ENCODE results near the gene ETNK1.

Gene ETNK1

GRCh38 chr12:22668441-22668840 lies 43.5 kb downstream of the ETNK1 start:
- Histone ChIP-seq H3K9me3 (ENCODE audit: control insufficient read depth, insufficient read depth, low read length) (no peaks in the 10 kb centered on the region), H3K4me3 (ENCODE audit: low read depth, low read length) (no peak overlapping the region), H3K36me3 (ENCODE audit: control insufficient read depth, insufficient read depth, low read length) (no peaks in the 10 kb centered on the region)

GRCh38 chr12:22670762-22671161 lies 45.8 kb downstream of the ETNK1 start:
- Histone ChIP-seq H3K9me3 (ENCODE audit: control insufficient read depth, insufficient read depth, low read length) (no peaks in the 10 kb centered on the region), H3K36me3 (ENCODE audit: control insufficient read depth, insufficient read depth, low read length) (no peaks in the 10 kb centered on the region)

More at GRCh38 chr12:22668441-22668840, 43.5 kb downstream of the ETNK1 start:
- no peaks in the 10 kb centered on the region for H3K4me1 ChIP-seq (ENCODE audit: control insufficient read depth, insufficient read depth, low read length)
- H3K9ac ChIP-seq (ENCODE audit: low read depth, low read length): no peak overlapping the region
- no peaks in the 10 kb centered on the region for H3K27me3 ChIP-seq (ENCODE audit: control insufficient read depth, insufficient read depth, low read length)

GRCh38 chr12:22672951-22673350 lies 48.0 kb downstream of the ETNK1 start:
- H3K9me3 ChIP-seq (ENCODE audit: control insufficient read depth, insufficient read depth, low read length): no peaks in the 10 kb centered on the region
- no peak overlapping the region for H3K4me3 ChIP-seq (ENCODE audit: low read depth, low read length)
- no peaks in the 10 kb centered on the region for H3K4me1 ChIP-seq (ENCODE audit: control insufficient read depth, insufficient read depth, low read length)
- H3K27me3 ChIP-seq (ENCODE audit: control insufficient read depth, insufficient read depth, low read length): no peaks in the 10 kb centered on the region
- H3K9ac ChIP-seq (ENCODE audit: low read depth, low read length): no peak overlapping the region
- H3K36me3 ChIP-seq (ENCODE audit: control insufficient read depth, insufficient read depth, low read length): no peaks in the 10 kb centered on the region

More at GRCh38 chr12:22670762-22671161, 45.8 kb downstream of the ETNK1 start:
- Histone ChIP-seq H3K4me3 (ENCODE audit: low read depth, low read length) (no peak overlapping the region), H3K4me1 (ENCODE audit: control insufficient read depth, insufficient read depth, low read length) (no peaks in the 10 kb centered on the region), H3K27me3 (ENCODE audit: control insufficient read depth, insufficient read depth, low read length) (no peaks in the 10 kb centered on the region), H3K9ac (ENCODE audit: low read depth, low read length) (no peak overlapping the region)

- peaks cover 3% of the 10 kb centered on the region for H3K36me3 ChIP-seq (ENCODE audit: control insufficient read depth, insufficient read depth, low read length)
These were observed 53.0 kb downstream of the ETNK1 start for GRCh38 chr12:22677781-22678574.

GRCh38 chr12:22682663-22683062 lies 57.7 kb downstream of the ETNK1 start:
- Histone ChIP-seq H3K4me3 (ENCODE audit: low read depth, low read length) (no peak overlapping the region), H3K36me3 (ENCODE audit: control insufficient read depth, insufficient read depth, low read length) (peaks cover 3% of the 10 kb centered on the region), H3K4me1 (ENCODE audit: control insufficient read depth, insufficient read depth, low read length) (no peaks in the 10 kb centered on the region), H3K9me3 (ENCODE audit: control insufficient read depth, insufficient read depth, low read length) (no peaks in the 10 kb centered on the region), H3K9ac (ENCODE audit: low read depth, low read length) (no peak overlapping the region), H3K27me3 (ENCODE audit: control insufficient read depth, insufficient read depth, low read length) (no peaks in the 10 kb centered on the region)

More at GRCh38 chr12:22677781-22678574, 53.0 kb downstream of the ETNK1 start:
- Histone ChIP-seq H3K9me3 (ENCODE audit: control insufficient read depth, insufficient read depth, low read length) (no peaks in the 10 kb centered on the region), H3K4me3 (ENCODE audit: low read depth, low read length) (no peak overlapping the region), H3K4me1 (ENCODE audit: control insufficient read depth, insufficient read depth, low read length) (no peaks in the 10 kb centered on the region), H3K9ac (ENCODE audit: low read depth, low read length) (no peak overlapping the region), H3K27me3 (ENCODE audit: control insufficient read depth, insufficient read depth, low read length) (no peaks in the 10 kb centered on the region)

GRCh38 chr12:22683131-22683530 lies 58.2 kb downstream of the ETNK1 start:
- no peaks in the 10 kb centered on the region for H3K9me3 ChIP-seq (ENCODE audit: control insufficient read depth, insufficient read depth, low read length)
- no peaks in the 10 kb centered on the region for H3K4me1 ChIP-seq (ENCODE audit: control insufficient read depth, insufficient read depth, low read length)
- H3K27me3 ChIP-seq (ENCODE audit: control insufficient read depth, insufficient read depth, low read length): no peaks in the 10 kb centered on the region
- H3K4me3 ChIP-seq (ENCODE audit: low read depth, low read length): no peak overlapping the region
- peaks cover 3% of the 10 kb centered on the region for H3K36me3 ChIP-seq (ENCODE audit: control insufficient read depth, insufficient read depth, low read length)
- no peak overlapping the region for H3K9ac ChIP-seq (ENCODE audit: low read depth, low read length)

- Histone ChIP-seq H3K36me3 (ENCODE audit: control insufficient read depth, insufficient read depth, low read length) (peaks cover 3% of the 10 kb centered on the region), H3K4me3 (ENCODE audit: low read depth, low read length) (no peak overlapping the region), H3K4me1 (ENCODE audit: control insufficient read depth, insufficient read depth, low read length) (no peaks in the 10 kb centered on the region), H3K27me3 (ENCODE audit: control insufficient read depth, insufficient read depth, low read length) (no peaks in the 10 kb centered on the region), H3K9me3 (ENCODE audit: control insufficient read depth, insufficient read depth, low read length) (no peaks in the 10 kb centered on the region), H3K9ac (ENCODE audit: low read depth, low read length) (no peak overlapping the region)
These were observed 59.5 kb downstream of the ETNK1 start for GRCh38 chr12:22684140-22685118.

GRCh38 chr12:22686193-22686592 lies 61.2 kb downstream of the ETNK1 start:
- no peaks in the 10 kb centered on the region for H3K4me1 ChIP-seq (ENCODE audit: control insufficient read depth, insufficient read depth, low read length)
- no peak overlapping the region for H3K9ac ChIP-seq (ENCODE audit: low read depth, low read length)
- H3K36me3 ChIP-seq (ENCODE audit: control insufficient read depth, insufficient read depth, low read length): no peaks in the 10 kb centered on the region
- no peaks in the 10 kb centered on the region for H3K9me3 ChIP-seq (ENCODE audit: control insufficient read depth, insufficient read depth, low read length)
- no peak overlapping the region for H3K4me3 ChIP-seq (ENCODE audit: low read depth, low read length)
- H3K27me3 ChIP-seq (ENCODE audit: control insufficient read depth, insufficient read depth, low read length): no peaks in the 10 kb centered on the region

- no peaks in the 10 kb centered on the region for H3K9me3 ChIP-seq (ENCODE audit: control insufficient read depth, insufficient read depth, low read length)
- H3K4me3 ChIP-seq (ENCODE audit: low read depth, low read length): no peak overlapping the region
- no peak overlapping the region for H3K9ac ChIP-seq (ENCODE audit: low read depth, low read length)
- no peaks in the 10 kb centered on the region for H3K27me3 ChIP-seq (ENCODE audit: control insufficient read depth, insufficient read depth, low read length)
- H3K36me3 ChIP-seq (ENCODE audit: control insufficient read depth, insufficient read depth, low read length): no peaks in the 10 kb centered on the region
- no peaks in the 10 kb centered on the region for H3K4me1 ChIP-seq (ENCODE audit: control insufficient read depth, insufficient read depth, low read length)
These were observed 62.5 kb downstream of the ETNK1 start for GRCh38 chr12:22687361-22688076.

GRCh38 chr12:22689876-22690275 lies 64.9 kb downstream of the ETNK1 start:
- H3K4me1 ChIP-seq (ENCODE audit: control insufficient read depth, insufficient read depth, low read length): no peaks in the 10 kb centered on the region
- H3K27me3 ChIP-seq (ENCODE audit: control insufficient read depth, insufficient read depth, low read length): no peaks in the 10 kb centered on the region
- H3K9ac ChIP-seq (ENCODE audit: low read depth, low read length): no peak overlapping the region
- no peak overlapping the region for H3K4me3 ChIP-seq (ENCODE audit: low read depth, low read length)
- peaks cover 6% of the 10 kb centered on the region for H3K9me3 ChIP-seq (ENCODE audit: control insufficient read depth, insufficient read depth, low read length)
- no peaks in the 10 kb centered on the region for H3K36me3 ChIP-seq (ENCODE audit: control insufficient read depth, insufficient read depth, low read length)

GRCh38 chr12:22691319-22691718 lies 66.3 kb downstream of the ETNK1 start:
- Histone ChIP-seq H3K36me3 (ENCODE audit: control insufficient read depth, insufficient read depth, low read length) (no peaks in the 10 kb centered on the region), H3K9ac (ENCODE audit: low read depth, low read length) (no peak overlapping the region), H3K4me3 (ENCODE audit: low read depth, low read length) (no peak overlapping the region), H3K9me3 (ENCODE audit: control insufficient read depth, insufficient read depth, low read length) (peaks cover 6% of the 10 kb centered on the region), H3K4me1 (ENCODE audit: control insufficient read depth, insufficient read depth, low read length) (no peaks in the 10 kb centered on the region), H3K27me3 (ENCODE audit: control insufficient read depth, insufficient read depth, low read length) (no peaks in the 10 kb centered on the region)
